DMS79 treated with DMSO at 0.1 percent for 48 hours (cell line): ENCODE data around the gene WFDC1.

Source experiments
- DNase-seq: peaks from one replicate; lab custom pipeline; 2025; lab: John Stamatoyannopoulos, UW

WFDC1 gene

GRCh38 chr16:84378099-84378498, 83.4 kb downstream of the WFDC1 start:
- no peak for DNase-seq

GRCh38 chr16:84378567-84378966, 83.9 kb downstream of the WFDC1 start:
- no peak for DNase-seq

GRCh38 chr16:84379008-84379708, 84.5 kb downstream of the WFDC1 start:
- DNase-seq = no peak
